ENCODE data around the gene ENTR1. TPM values are rescaled to one million over a fixed set of nuclear protein-coding genes. Genes with fewer than 3 reads are reported as not detected.

The ENTR1 gene
- total and polyA plus RNA-seq, 2 of the 4 experiments (the other 2 are of a cell fraction) = 14.5 to 37.3 TPM

DNA sequence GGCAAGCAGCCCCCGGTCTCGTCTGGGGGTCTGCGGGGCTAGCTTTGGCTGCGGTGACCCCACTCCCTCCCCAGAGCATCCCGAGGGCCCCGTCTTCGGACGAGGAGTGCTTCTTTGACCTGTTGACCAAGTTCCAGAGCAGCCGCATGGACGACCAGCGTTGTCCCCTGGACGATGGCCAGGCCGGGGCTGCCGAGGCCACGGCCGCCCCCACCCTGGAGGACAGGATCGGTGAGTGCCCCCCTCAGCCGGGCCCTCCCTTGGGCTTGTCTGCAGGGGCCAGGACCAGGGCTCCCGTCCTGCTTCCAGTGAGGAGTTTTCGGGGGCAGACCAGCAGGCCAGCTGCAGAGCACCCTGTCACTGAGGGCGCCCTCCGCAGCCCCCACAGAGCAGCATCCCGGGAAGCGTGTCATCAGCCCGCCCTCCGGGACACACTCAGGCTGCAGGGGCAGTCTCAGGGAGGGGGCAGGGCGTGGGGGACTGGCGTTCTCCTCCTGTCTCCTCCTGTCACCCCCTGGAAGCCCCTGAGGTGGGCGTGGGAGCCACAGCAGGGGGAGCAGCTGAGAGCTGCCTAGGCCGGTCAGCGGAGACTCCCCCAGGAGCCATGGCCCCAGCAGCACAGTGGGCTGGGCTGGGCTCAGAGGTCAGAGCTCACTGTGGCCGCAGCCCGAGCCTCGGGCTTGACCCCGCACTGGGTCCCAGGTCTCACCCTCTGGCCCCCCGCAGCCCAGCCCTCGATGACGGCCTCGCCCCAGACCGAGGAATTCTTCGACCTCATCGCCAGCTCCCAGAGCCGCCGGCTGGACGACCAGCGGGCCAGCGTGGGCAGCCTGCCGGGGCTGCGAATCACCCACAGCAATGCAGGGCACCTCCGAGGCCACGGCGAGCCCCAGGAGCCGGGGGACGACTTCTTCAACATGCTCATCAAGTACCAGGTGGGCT, 54.5 kb downstream of the ENTR1 start:
- Histone ChIP-seq H4K91ac (ENCODE audit: insufficient read depth, low read depth, low read length) (no peak overlapping the region), H3K27me3 (ENCODE audit: control insufficient read depth, insufficient read depth, low read length) (no peaks in the 10 kb centered on the region), H2BK15ac (ENCODE audit: low read depth, low read length) (no peak overlapping the region), H3K79me1 (ENCODE audit: low read depth in 1 of 2, low read length in 2 of 2) (peaks cover 0 to 45% of the 10 kb centered on the region in 2 experiments; a peak in 2 of 4 replicates), H2AFZ (replicated peaks; ENCODE audit: low read length, poor library complexity) (no peak overlapping the region), H4K8ac (ENCODE audit: low read depth in 2 of 2, low read length in 2 of 2) (no peak overlapping the region), H3K4me2 (ENCODE audit: low read depth, low read length) (no peak overlapping the region), H2BK120ac (ENCODE audit: low read depth, low read length) (no peak overlapping the region), H3K36me3 (ENCODE audit: control insufficient read depth, insufficient read depth, low read length) (peaks cover 60% of the 10 kb centered on the region), H3K56ac (ENCODE audit: extremely low read depth, insufficient read depth, low read length) (no peak overlapping the region), H3K4me1 (ENCODE audit: control insufficient read depth, insufficient read depth, low read length) (peaks cover 29% of the 10 kb centered on the region), H2BK5ac (ENCODE audit: low read depth, low read length, poor library complexity, severe bottlenecking) (no peak overlapping the region), H2AK9ac (replicated peaks; ENCODE audit: low read depth, low read length, poor library complexity) (peak overlapping the region; percentile 67), H3K9me3 (ENCODE audit: control insufficient read depth, insufficient read depth, low read length) (no peaks in the 10 kb centered on the region), H3K9ac (ENCODE audit: low read depth, low read length) (no peak overlapping the region), H3K14ac (replicated peaks; ENCODE audit: low read depth, low read length) (no peak overlapping the region), H4K5ac (ENCODE audit: low read depth, low read length) (no peak overlapping the region), H3K4me3 (ENCODE audit: insufficient read depth, low read depth, low read length) (no peak overlapping the region), H3K18ac (ENCODE audit: low read depth, low read length) (no peak overlapping the region), H3K9me1 (ENCODE audit: insufficient read depth, low read length) (peaks cover 5% of the 10 kb centered on the region), H3K4ac (ENCODE audit: low read depth, low read length) (no peak overlapping the region), H2AK5ac (ENCODE audit: low read depth, low read length) (no peak overlapping the region), H3K27ac (ENCODE audit: insufficient read depth, low read length) (no peak overlapping the region; the same call in 1 of the 2 replicates), H3K23ac (ENCODE audit: low read depth, low read length) (no peak overlapping the region), H4K20me1 (ENCODE audit: insufficient read depth, low read length) (peaks cover 34% of the 10 kb centered on the region), H2BK20ac (ENCODE audit: low read depth, low read length) (no peak overlapping the region)
- POLR2A ChIA-PET (ENCODE audit: unreplicated experiment) = no interaction called here
- in situ Hi-C loops (cut with MboI; ENCODE audit: low sequenced_read_pairs) = no loop called here
- no peak for ATAC-seq (ENCODE audit: low read depth)
- TF ChIP-seq, protein P1, sequence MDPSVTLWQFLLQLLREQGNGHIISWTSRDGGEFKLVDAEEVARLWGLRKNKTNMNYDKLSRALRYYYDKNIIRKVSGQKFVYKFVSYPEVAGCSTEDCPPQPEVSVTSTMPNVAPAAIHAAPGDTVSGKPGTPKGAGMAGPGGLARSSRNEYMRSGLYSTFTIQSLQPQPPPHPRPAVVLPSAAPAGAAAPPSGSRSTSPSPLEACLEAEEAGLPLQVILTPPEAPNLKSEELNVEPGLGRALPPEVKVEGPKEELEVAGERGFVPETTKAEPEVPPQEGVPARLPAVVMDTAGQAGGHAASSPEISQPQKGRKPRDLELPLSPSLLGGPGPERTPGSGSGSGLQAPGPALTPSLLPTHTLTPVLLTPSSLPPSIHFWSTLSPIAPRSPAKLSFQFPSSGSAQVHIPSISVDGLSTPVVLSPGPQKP (IDR thresholded peaks at IDR 0.05; ENCODE audit: borderline replicate concordance, low read depth, low read length) = no peak
- TF ChIP-seq FOS (IDR thresholded peaks at IDR 0.05; ENCODE audit: low read depth, low read length) (no peak), CHD1 (IDR thresholded peaks at IDR 0.05; ENCODE audit: low read depth, low read length) (no peak), NFE2L2 (IDR thresholded peaks at IDR 0.05; ENCODE audit: low read depth, low read length) (no peak), RAD21 (IDR thresholded peaks at IDR 0.05; ENCODE audit: low read length) (no peak), BHLHE40 (IDR thresholded peaks at IDR 0.05; ENCODE audit: low read depth, low read length) (no peak)
- TF ChIP-seq, protein P2, sequence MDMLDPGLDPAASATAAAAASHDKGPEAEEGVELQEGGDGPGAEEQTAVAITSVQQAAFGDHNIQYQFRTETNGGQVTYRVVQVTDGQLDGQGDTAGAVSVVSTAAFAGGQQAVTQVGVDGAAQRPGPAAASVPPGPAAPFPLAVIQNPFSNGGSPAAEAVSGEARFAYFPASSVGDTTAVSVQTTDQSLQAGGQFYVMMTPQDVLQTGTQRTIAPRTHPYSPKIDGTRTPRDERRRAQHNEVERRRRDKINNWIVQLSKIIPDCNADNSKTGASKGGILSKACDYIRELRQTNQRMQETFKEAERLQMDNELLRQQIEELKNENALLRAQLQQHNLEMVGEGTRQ (IDR thresholded peaks at IDR 0.05; ENCODE audit: low read depth, low read length) = no peak
- DNase-seq = no peak
- intact Hi-C loops (cut with micrococcal nuclease) = no loop called here
- CTCF ChIA-PET = no interaction called here
- 85% methylated on average over 20 of the region's 54 CpGs; no CpG with 5 or more reads in 1 of the 2 experiments for WGBS, 2 experiments (ENCODE audit: extremely low coverage in 2 of 2, insufficient read length in 1 of 2)
- BruUV-seq (replicated peaks) = no TSS peak
- dilution Hi-C loops (cut with HindIII; ENCODE audit: low sequenced_read_pairs, unreplicated experiment) = no loop called here

Data from IMR-90 (cell line).